Measurements from ENCODE around the gene INPPL1.

DNA sequence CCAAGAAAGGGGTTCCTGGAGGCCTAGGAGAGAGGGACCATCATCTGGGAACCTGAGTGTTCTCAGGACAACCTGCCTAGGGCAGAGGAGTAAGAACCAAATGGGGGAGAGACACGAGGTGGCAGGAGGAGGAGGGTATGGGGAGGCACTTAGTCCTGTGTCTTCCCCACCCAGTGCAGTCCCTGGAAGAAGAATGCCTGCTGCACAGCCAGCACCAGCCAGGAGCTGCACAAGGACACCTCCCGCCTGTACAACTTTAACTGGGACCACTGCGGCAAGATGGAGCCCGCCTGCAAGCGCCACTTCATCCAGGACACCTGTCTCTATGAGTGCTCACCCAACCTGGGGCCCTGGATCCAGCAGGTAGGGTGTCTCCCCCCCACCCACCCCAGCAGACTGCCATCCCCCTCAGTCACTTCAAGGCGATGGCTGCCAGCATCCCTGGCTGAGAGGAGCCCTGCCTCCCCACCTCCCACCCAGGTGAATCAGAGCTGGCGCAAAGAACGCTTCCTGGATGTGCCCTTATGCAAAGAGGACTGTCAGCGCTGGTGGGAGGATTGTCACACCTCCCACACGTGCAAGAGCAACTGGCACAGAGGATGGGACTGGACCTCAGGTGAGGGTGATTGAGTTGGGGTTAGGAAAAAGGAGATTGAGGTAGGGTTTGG lies 3.7 kb upstream of the INPPL1 start:
- no peak for TF ChIP-seq EZH2 (IDR thresholded peaks at IDR 0.05; ENCODE audit: low read length)
- TF ChIP-seq, protein P1, sequence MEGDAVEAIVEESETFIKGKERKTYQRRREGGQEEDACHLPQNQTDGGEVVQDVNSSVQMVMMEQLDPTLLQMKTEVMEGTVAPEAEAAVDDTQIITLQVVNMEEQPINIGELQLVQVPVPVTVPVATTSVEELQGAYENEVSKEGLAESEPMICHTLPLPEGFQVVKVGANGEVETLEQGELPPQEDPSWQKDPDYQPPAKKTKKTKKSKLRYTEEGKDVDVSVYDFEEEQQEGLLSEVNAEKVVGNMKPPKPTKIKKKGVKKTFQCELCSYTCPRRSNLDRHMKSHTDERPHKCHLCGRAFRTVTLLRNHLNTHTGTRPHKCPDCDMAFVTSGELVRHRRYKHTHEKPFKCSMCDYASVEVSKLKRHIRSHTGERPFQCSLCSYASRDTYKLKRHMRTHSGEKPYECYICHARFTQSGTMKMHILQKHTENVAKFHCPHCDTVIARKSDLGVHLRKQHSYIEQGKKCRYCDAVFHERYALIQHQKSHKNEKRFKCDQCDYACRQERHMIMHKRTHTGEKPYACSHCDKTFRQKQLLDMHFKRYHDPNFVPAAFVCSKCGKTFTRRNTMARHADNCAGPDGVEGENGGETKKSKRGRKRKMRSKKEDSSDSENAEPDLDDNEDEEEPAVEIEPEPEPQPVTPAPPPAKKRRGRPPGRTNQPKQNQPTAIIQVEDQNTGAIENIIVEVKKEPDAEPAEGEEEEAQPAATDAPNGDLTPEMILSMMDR (optimal IDR thresholded peaks at IDR 0.05 in 1 of 3, IDR thresholded peaks at IDR 0.05 in 1 of 3, conservative IDR thresholded peaks at IDR 0.05 in 1 of 3; ENCODE audit: extremely low read depth in 1 of 3, insufficient read depth in 2 of 3, low read length in 3 of 3), result no peak
